GM12874 (cell line): ENCODE measurements around the gene CCDC8.

Experiments
- TF ChIP-seq, protein P1 (sequence below): IDR thresholded peaks from 2 replicates; pipeline ENCODE4 v1.5.1; 2011; ENCODE audit warnings: low read depth, mild to moderate bottlenecking, control low read depth, low read length, moderate library complexity; ENCODE audit not compliant: insufficient read depth

CCDC8 gene

DNA sequence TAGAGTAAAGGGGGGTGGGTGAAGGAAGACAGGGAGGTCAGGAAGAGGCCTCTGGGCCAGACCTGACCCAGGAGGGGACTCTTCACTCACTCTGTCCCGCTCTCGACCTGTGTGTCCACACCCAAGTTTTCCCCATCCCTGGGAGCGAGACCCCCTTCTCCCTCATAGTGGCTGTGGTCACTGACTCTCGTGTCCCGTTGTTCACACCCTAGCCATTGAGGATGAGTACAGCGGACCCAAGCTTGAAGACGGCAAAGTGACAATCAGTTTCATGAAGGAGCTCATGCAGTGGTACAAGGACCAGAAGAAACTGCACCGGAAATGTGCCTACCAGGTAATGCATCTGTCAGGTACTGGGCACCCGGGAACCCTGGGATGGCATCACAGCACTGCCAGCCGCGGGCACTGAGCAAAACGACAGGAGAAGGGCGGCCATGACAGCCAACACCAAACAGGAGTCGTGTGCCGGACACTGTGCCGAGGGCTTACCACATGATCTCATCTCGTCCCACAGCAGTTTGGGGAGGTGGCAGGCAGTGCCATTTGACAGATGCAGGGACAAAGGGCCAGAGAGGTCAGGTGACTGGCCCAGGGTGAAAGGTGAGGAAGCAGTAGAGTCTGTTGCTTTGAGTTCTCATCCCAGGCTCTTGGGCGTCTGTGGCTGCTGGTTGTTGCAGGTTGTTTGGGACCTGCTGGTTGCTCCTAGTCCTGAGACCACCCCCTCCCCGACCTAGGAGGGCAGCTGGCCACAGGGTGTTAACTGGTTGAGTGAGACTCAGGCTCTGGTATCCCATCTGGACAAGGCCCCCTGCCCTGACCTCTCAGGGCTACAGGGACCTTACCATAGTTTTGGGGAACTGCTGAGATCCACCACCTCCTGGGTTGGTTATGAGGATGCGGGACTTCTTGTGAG lies 36.9 kb downstream of the CCDC8 start:
- TF ChIP-seq, protein P1, sequence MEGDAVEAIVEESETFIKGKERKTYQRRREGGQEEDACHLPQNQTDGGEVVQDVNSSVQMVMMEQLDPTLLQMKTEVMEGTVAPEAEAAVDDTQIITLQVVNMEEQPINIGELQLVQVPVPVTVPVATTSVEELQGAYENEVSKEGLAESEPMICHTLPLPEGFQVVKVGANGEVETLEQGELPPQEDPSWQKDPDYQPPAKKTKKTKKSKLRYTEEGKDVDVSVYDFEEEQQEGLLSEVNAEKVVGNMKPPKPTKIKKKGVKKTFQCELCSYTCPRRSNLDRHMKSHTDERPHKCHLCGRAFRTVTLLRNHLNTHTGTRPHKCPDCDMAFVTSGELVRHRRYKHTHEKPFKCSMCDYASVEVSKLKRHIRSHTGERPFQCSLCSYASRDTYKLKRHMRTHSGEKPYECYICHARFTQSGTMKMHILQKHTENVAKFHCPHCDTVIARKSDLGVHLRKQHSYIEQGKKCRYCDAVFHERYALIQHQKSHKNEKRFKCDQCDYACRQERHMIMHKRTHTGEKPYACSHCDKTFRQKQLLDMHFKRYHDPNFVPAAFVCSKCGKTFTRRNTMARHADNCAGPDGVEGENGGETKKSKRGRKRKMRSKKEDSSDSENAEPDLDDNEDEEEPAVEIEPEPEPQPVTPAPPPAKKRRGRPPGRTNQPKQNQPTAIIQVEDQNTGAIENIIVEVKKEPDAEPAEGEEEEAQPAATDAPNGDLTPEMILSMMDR, result no peak

DNA sequence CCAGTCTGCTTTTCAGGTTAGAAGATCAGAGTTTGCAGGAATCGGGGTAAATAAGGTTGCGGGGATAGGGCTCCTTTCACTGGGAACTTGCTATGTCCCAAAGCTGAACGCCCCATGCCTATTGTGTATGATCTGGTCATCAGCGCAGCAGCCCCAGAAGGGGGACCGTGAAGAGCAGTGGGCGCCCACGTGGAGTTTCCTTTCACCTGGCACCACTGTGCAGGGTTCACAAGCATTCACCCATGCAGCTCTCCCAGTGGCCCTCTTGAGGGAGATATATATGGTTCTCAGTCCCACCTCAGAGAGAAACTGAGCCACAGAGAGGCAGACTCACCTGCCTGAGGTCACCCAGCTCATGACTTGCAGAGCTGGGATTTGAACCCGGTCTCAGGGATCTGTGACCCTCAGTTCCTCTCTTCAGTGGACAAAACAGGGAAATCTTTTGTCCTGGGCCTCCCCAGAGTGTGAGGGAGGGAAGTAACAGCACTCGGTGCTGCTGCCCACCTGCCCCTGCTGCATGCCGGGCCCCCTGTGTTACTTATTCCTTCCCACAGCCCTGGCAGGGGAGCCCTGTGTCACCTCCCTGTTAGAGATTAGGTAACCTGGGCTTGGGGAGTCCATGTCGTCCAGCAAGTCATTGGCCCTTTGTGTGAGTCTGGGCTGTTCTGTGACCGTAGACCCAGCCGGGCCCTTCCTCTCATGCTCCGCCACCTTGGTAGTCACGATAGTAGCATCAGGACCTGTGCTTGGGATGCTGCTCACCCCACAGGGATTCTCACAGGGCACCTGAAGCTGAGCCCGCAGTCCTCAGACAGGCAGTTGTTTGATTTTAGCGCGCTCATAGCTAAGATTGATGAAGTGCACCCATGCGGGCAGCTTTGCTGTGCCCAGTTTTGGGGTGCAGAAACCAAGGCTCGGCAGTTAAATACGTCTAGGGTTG lies 38.6 kb downstream of the CCDC8 start:
- TF ChIP-seq, protein P1, result no peak

DNA sequence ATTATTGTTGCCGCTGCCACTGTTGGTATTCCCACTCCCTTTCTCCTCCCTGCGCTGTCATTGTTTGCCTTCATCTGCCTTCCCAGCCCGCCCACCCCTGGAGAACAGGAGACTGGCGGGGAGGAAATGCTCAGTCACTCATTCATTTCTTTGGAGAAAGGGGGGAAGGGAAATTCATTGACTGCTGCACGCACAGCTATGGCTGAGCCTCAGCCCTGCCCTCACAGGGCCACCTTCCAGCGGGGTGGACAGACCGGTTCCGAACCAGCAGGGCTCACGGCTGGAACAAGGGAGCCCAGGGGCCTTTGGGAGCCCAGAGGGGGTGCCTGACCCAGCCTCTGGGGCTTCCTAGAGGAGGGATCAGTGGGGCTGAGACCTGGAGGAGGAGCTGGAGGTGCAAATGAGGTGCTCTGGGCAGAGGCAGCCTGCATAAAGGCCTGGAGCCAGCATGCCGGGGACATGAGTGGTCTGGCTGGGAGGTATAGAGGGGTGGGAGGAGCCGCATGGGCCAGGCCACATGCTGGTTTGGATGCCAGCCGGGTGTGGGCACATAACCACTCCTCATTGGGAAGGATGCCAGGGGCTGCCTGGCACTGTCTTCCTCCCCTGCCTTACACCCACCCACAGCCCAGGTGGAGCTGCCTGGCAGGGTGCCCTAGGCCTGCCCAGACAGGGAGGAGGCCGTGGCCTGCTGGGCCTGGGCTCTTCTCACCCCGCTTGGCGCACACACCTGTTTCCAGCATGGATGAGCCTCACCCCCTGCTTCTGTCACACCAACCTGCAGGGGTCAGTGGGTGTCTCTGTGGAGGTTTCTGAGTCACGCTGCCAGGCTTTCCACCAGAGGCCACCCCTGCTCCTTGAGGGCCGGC lies 39.6 kb downstream of the CCDC8 start:
- TF ChIP-seq, protein P1, result no peak

DNA sequence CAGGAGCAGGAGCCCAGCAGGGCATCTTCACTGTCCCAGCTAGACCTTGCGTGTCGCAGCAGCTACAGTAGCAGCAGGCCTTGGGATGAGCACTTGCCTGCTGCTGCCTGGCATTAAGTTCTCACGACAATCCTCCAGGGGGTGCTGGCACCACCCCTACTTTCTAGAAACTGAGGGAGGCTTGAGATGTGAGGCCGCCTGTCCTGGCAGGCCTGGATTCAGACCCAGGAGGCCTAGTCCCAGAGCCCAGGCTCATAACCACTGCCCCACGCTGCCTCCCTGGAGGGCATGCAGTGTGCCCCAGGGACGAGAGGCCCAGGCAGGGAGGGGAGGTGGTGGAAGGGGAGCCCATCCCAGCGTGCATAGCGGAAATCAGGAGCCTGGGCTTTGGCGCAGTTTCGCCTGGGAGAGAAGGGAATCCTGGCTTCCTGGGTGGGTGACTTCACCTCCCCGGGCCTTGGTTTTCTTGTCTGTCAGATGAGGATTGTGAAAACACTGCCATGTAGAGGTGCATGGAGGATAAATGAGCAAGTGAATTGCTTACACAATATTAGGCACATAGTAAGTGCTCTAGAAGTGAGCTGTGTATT lies 40.4 kb downstream of the CCDC8 start:
- TF ChIP-seq, protein P1, result no peak

DNA sequence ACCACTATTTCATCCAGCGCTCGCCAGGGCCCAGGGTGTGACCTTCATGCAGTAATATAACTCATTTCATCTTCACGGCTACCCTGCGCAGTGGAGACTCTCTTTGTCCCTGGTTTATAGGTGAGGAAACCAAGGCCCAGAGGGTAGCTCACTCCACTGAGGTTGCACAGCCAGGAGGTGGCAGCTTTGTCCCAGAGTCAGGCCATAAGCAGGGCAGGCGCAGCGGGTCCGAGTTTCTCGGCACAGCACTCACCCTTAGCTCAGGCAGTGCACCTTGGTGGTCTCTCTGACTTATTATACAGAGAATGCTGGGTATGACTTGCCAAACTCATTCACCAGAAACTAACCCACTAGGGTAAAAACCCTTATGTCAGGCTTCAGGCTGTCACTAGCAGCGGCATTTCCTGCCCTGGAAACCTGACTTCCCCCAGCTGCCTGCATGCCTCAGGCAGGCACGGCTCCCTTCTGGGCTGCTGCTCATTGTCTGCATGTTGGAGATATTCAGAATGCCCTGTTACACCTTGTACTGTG lies 41.9 kb downstream of the CCDC8 start:
- TF ChIP-seq, protein P1, result no peak

DNA sequence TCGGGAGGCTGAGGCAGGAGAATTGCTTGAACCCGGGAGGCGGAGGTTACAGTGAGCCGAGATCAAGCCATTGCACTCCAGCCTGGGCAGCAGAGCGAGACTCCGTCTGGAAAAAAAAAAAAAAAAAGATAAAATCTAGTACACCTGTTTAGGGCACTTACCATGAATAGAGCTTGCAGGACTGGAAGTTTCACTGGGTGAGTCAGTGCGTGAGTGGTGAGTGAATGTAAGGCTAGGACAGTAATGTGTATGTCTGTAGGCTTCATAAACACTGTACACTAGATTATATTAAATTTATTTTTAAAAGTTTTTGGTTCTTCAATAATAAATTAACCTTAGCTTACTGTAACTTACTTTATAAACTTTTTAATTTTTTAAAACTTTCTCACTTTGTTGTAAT lies 43.5 kb downstream of the CCDC8 start:
- TF ChIP-seq, protein P1, result no peak
